Ishikawa (cell line): ENCODE data around the gene RPL18.

Experiments used
- CEBPB ChIP-seq: IDR thresholded peaks from 2 replicates; pipeline ENCODE4 v1.6.1; 2012
- CREB1 ChIP-seq: IDR thresholded peaks from 2 replicates; pipeline ENCODE4 v1.6.1; 2012; ENCODE audit warnings: low read depth
- EGR1 ChIP-seq: IDR thresholded peaks from 2 replicates; pipeline ENCODE4 v1.6.1; 2012
- EP300 ChIP-seq: IDR thresholded peaks from 2 replicates; pipeline ENCODE4 v1.6.1; 2012; ENCODE audit warnings: borderline replicate concordance
- FOXM1 ChIP-seq: IDR thresholded peaks from 2 replicates; pipeline ENCODE4 v1.6.1; 2012; ENCODE audit warnings: low read depth, borderline replicate concordance
- NFIC ChIP-seq: IDR thresholded peaks from 2 replicates; pipeline ENCODE4 v1.6.1; 2012
- RAD21 ChIP-seq: IDR thresholded peaks from 2 replicates; pipeline ENCODE4 v1.6.1; 2012; ENCODE audit warnings: low read depth
- TAF1 ChIP-seq: IDR thresholded peaks from 2 replicates; pipeline ENCODE4 v1.6.1; 2012; ENCODE audit warnings: low read depth, mild to moderate bottlenecking
- TCF12 ChIP-seq: IDR thresholded peaks from 2 replicates; pipeline ENCODE4 v1.6.1; 2012; ENCODE audit warnings: low read depth
- TEAD4 ChIP-seq: IDR thresholded peaks from 2 replicates; pipeline ENCODE4 v1.6.1; 2012
- YY1 ChIP-seq: IDR thresholded peaks from 2 replicates; pipeline ENCODE4 v1.6.1; 2012; ENCODE audit warnings: low read depth
- ZBTB7A ChIP-seq: IDR thresholded peaks from 2 replicates; pipeline ENCODE4 v1.6.1; 2012; ENCODE audit warnings: low read depth
- TF ChIP-seq, protein P1 (sequence below): IDR thresholded peaks from 2 replicates; pipeline ENCODE4 v1.6.1; 2012
- TF ChIP-seq, protein P2 (sequence below): IDR thresholded peaks from 2 replicates; pipeline ENCODE4 v1.6.1; 2012; ENCODE audit warnings: low read depth, mild to moderate bottlenecking
- TF ChIP-seq, protein P3 (sequence below): IDR thresholded peaks from 2 replicates; pipeline ENCODE4 v1.6.1; 2012

The RPL18 gene

DNA sequence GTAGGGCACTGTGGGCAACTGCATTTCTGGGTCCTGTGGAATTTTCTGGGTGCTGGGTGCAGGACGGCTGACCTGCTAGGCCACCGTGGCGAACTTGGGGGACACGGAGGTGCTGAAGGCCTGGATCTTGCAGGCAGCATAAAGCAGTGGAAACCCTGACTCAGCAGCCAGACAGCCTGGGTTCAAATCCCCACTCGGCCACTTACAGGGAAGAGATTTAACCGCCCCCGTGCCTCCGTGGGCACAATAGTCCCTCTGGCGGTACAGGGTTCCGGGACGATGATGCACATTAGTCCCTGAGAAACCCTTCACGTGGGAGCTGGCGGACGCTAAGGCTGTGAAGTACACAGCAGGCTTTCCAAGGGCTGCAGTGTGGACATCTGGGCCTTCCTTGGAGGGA lies 7.1 kb downstream of the RPL18 start:
- TF ChIP-seq FOXM1, result no peak
- no peak for TF ChIP-seq ZBTB7A
- no peak for TF ChIP-seq CEBPB
- no peak for TF ChIP-seq YY1
- TF ChIP-seq RAD21, result no peak
- no peak for TF ChIP-seq EP300
- no peak for TF ChIP-seq TEAD4
- TF ChIP-seq, protein P1, sequence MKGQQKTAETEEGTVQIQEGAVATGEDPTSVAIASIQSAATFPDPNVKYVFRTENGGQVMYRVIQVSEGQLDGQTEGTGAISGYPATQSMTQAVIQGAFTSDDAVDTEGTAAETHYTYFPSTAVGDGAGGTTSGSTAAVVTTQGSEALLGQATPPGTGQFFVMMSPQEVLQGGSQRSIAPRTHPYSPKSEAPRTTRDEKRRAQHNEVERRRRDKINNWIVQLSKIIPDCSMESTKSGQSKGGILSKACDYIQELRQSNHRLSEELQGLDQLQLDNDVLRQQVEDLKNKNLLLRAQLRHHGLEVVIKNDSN, result no peak
- TF ChIP-seq EGR1, result no peak
- TF ChIP-seq TCF12, result no peak
- TF ChIP-seq, protein P2, sequence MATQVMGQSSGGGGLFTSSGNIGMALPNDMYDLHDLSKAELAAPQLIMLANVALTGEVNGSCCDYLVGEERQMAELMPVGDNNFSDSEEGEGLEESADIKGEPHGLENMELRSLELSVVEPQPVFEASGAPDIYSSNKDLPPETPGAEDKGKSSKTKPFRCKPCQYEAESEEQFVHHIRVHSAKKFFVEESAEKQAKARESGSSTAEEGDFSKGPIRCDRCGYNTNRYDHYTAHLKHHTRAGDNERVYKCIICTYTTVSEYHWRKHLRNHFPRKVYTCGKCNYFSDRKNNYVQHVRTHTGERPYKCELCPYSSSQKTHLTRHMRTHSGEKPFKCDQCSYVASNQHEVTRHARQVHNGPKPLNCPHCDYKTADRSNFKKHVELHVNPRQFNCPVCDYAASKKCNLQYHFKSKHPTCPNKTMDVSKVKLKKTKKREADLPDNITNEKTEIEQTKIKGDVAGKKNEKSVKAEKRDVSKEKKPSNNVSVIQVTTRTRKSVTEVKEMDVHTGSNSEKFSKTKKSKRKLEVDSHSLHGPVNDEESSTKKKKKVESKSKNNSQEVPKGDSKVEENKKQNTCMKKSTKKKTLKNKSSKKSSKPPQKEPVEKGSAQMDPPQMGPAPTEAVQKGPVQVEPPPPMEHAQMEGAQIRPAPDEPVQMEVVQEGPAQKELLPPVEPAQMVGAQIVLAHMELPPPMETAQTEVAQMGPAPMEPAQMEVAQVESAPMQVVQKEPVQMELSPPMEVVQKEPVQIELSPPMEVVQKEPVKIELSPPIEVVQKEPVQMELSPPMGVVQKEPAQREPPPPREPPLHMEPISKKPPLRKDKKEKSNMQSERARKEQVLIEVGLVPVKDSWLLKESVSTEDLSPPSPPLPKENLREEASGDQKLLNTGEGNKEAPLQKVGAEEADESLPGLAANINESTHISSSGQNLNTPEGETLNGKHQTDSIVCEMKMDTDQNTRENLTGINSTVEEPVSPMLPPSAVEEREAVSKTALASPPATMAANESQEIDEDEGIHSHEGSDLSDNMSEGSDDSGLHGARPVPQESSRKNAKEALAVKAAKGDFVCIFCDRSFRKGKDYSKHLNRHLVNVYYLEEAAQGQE, result no peak
- TF ChIP-seq TAF1, result no peak
- TF ChIP-seq, protein P3, sequence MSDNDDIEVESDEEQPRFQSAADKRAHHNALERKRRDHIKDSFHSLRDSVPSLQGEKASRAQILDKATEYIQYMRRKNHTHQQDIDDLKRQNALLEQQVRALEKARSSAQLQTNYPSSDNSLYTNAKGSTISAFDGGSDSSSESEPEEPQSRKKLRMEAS, result no peak
- TF ChIP-seq CREB1, result no peak
- TF ChIP-seq NFIC, result no peak

DNA sequence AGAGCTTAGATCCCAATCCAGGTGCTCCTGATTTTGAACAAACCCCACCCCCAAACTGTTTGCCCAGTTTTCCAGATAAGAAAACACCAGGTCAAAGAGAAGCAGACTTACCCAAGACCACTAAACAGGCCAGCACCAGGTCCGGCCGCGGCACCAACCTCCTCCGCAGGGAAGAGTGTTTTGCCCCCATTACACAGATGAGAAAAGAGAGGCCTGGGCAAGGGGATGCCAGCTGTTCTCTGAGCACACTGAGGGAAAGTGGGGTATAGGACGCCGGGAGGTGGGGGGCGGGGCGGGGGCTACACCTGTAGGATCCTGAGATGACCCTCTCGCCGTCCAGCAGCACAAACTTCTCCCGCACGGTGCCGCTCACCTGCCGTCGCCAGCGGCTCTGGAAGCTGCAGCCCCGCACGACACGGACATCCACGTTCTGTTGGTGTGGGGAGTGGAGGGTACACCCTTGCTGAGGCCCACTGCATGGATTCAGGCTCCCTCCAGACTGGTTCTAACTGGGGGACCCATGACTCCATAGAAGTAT lies 9.3 kb downstream of the RPL18 start:
- TF ChIP-seq NFIC (no peak), TAF1 (no peak), FOXM1 (no peak), TCF12 (no peak), EP300 (no peak)
- TF ChIP-seq, protein P2, result no peak

DNA sequence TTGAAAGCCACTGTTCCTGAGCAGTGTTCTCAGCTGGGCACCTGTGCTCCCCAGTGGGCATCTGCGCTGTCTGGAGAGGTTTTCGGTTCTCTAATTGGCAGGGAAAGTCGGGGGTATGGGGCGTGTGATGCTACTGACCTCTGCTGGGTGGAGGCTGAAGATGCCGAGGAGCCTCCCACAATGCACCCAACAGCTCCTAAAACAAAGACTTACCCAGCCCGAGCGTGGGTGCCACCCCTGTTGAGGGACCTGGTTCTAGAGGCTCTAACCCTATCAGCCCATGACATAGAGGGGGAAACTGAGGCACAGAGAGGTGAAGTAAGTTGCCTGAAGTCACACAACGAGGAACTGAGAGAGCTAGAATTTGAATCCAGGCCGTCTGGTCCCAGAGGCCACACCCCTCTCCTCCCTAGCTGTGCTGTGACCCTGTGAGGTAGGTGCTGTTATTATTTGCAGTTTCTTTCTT lies 10.1 kb downstream of the RPL18 start:
- no peak for TF ChIP-seq TCF12
- TF ChIP-seq EGR1, result no peak
- no peak for TF ChIP-seq TAF1
- no peak for TF ChIP-seq NFIC
- no peak for TF ChIP-seq YY1
- TF ChIP-seq RAD21, result peak; percentile 16; the same call in 1 of the 2 replicates

DNA sequence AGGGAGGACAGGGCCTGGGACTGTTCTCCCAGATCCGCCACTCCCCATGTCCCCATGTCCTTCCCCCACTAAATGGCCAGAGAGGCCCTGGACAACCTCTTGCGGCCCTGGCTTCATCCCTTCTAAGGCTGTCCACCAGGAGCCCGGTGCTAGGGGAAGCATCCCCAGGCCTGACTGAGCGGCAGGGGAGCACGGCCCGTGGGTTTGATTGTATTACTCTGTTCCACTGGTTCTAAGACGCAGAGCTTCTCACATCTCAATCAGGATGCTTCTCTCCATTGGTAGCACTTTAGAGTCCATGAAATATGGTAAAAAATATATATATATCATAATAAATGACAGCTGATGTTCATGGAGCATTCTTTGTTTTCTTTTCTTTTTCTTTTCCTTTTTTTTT lies 11.6 kb downstream of the RPL18 start:
- TF ChIP-seq ZBTB7A (no peak), CREB1 (no peak), EGR1 (no peak), NFIC (no peak), EP300 (no peak), YY1 (no peak), TEAD4 (no peak), TCF12 (no peak), CEBPB (no peak)

DNA sequence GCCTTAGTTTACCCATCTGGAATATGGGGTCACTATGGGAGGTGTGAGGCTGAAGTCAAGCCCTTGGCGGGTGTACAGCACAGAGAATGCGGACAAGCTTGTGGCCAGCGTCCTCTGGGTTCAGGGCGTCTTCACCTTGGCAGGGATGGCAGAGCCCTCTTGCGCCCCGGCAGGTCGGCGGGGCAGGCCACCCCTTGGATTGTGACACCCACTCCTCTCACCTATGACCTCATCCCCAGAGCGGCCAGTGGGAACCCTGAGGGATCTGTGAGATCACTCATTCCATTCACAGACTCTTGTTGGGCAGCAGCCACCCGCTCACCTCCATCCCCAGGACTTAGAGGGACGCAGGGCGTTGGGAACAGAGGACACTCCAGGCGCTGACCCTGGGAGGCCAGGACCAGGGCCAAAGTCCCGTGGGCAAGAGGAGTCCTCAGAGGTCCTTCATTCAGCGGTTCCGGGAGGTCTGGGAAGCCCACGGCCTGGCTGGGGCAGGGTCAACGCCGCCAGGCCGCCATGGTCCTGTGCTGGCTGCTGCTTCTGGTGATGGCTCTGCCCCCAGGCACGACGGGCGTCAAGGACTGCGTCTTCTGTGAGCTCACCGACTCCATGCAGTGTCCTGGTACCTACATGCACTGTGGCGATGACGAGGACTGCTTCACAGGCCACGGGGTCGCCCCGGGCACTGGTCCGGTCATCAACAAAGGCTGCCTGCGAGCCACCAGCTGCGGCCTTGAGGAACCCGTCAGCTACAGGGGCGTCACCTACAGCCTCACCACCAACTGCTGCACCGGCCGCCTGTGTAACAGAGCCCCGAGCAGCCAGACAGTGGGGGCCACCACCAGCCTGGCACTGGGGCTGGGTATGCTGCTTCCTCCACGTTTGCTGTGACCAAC lies 12.3 kb downstream of the RPL18 start, which contains the start of gene SPACA4:
Gene SPACA4 (plus strand): TSS at position 280 of the 896 bp plus-strand sequence. CDS start 237 bp downstream, at position 517.
- no peak for TF ChIP-seq TEAD4
- no peak for TF ChIP-seq FOXM1
- TF ChIP-seq CREB1, result no peak

DNA sequence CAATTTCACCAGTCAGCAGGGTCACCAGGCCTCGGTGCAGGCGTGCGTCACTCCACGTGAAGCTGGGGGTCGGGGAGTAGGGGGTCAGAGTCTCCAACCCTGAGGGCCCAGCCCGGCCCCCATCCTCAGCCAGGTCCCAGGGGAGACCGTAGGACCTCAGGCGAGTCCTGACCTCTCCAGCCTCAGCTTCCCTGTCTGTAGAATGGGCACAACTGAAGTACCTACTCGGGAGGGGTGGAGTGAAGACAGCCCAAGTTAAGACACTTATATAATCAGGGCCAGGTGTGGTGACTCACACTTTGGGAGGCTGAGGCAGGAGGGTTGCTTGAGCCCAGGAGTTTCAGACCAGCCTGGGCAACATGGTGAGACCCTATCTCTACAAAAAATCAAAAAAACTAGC lies 15.1 kb downstream of the RPL18 start:
- no peak for TF ChIP-seq NFIC
- TF ChIP-seq, protein P3, result no peak
- TF ChIP-seq, protein P1, result no peak
- TF ChIP-seq, protein P2, result no peak
- no peak for TF ChIP-seq FOXM1
- TF ChIP-seq TCF12, result no peak
- TF ChIP-seq RAD21, result no peak
- TF ChIP-seq TAF1, result no peak
- TF ChIP-seq CEBPB, result no peak
- no peak for TF ChIP-seq EP300
- TF ChIP-seq YY1, result no peak
- TF ChIP-seq EGR1, result no peak
- no peak for TF ChIP-seq TEAD4
- no peak for TF ChIP-seq ZBTB7A
- no peak for TF ChIP-seq CREB1
